ENCODE results near the gene DSP. TPM values are rescaled to one million over a fixed set of nuclear protein-coding genes. Genes with fewer than 3 reads are reported as not detected.

The DSP gene
- total and polyA plus RNA-seq, 2 of the 13 experiments (the other 11 are each of a cell fraction or from before 2014, with no cell fraction given), result 89.8 to 117 TPM

GRCh38 chr6:7529141-7529540 is 12.3 kb upstream of the DSP start (continued):
- no peak for TF ChIP-seq ZFP91 (CRISPR knock-in tag; IDR thresholded peaks at IDR 0.05; ENCODE audit: borderline replicate concordance)
- TF ChIP-seq PAX8 (CRISPR knock-in tag; IDR thresholded peaks at IDR 0.05; ENCODE audit: borderline replicate concordance), result no peak
- TF ChIP-seq NFE2L2 (IDR thresholded peaks at IDR 0.05; ENCODE audit: low read length), result no peak
- TF ChIP-seq RXRA (CRISPR knock-in tag; IDR thresholded peaks at IDR 0.05), result no peak
- no peak for TF ChIP-seq AGO2 (optimal IDR thresholded peaks at IDR 0.05; ENCODE audit: low read depth, low read length)
- TF ChIP-seq SP4 (CRISPR knock-in tag; IDR thresholded peaks at IDR 0.05), result no peak
- no peak for TF ChIP-seq PHF20 (CRISPR knock-in tag; IDR thresholded peaks at IDR 0.05)
- TF ChIP-seq ZZZ3 (CRISPR knock-in tag; IDR thresholded peaks at IDR 0.05; ENCODE audit: borderline replicate concordance), result no peak

GRCh38 chr6:7532232-7532631 is 9.2 kb upstream of the DSP start:
- intact Hi-C loops (cut with micrococcal nuclease; ENCODE audit: unreplicated experiment), result no loop called here
- ATAC-seq (no peak), FAIRE-seq (no peak), DNase-seq (ENCODE audit: low spot score) (no peak)
- Histone ChIP-seq H3K9ac (ENCODE audit: insufficient read depth, low read depth, low read length) (no peak overlapping the region), H2AFZ (ENCODE audit: low read length) (no peak overlapping the region), H3K27ac (ENCODE audit: extremely low read length, insufficient read depth, low read length) (no peak overlapping the region), H3K36me3 (replicated peaks in 1 of 2; ENCODE audit: control insufficient read depth in 1 of 2, insufficient read depth in 2 of 2, low read length in 2 of 2) (no peaks in the 10 kb centered on the region), H3K4me2 (ENCODE audit: low read depth, low read length) (no peak overlapping the region), H3K27me3 (ENCODE audit: control insufficient read depth in 1 of 2, insufficient read depth in 2 of 2, low read length in 2 of 2) (peaks cover 0 to 25% of the 10 kb centered on the region in 2 experiments; a peak in 4 of 5 replicates), H4K20me1 (ENCODE audit: insufficient read depth, low read length) (no peaks in the 10 kb centered on the region), H3K9me3 (ENCODE audit: low read length) (no peaks in the 10 kb centered on the region), H3K4me1 (ENCODE audit: insufficient read depth, low read length) (peaks cover under 1% of the 10 kb centered on the region), H3K4me3 (replicated peaks in 1 of 3; ENCODE audit: insufficient read depth in 1 of 3, low read depth in 2 of 3, low read length in 3 of 3) (no peak overlapping the region), H3K79me2 (ENCODE audit: insufficient read depth, low read length) (no peaks in the 10 kb centered on the region)
- in situ Hi-C loops (cut with HindIII; ENCODE audit: extremely low pct_ligation_motif_present, low pct_unique_long_range_greater_than_20kb), result no loop called here
- ChIA-PET CTCF (ENCODE audit: low intra/inter-chr PET ratio, low total read pairs) (no interaction called here), POLR2A (no interaction called here)
- 61% methylated on average over 6 of the region's 6 CpGs for WGBS (ENCODE audit: low lambda C conversion rate)
- no TSS peak for BruUV-seq (replicated peaks)
- TF ChIP-seq PHF8 (CRISPR knock-in tag; IDR thresholded peaks at IDR 0.05), result no peak
- no peak for TF ChIP-seq MAFG (CRISPR knock-in tag; IDR thresholded peaks at IDR 0.05)
- TF ChIP-seq, protein P1, sequence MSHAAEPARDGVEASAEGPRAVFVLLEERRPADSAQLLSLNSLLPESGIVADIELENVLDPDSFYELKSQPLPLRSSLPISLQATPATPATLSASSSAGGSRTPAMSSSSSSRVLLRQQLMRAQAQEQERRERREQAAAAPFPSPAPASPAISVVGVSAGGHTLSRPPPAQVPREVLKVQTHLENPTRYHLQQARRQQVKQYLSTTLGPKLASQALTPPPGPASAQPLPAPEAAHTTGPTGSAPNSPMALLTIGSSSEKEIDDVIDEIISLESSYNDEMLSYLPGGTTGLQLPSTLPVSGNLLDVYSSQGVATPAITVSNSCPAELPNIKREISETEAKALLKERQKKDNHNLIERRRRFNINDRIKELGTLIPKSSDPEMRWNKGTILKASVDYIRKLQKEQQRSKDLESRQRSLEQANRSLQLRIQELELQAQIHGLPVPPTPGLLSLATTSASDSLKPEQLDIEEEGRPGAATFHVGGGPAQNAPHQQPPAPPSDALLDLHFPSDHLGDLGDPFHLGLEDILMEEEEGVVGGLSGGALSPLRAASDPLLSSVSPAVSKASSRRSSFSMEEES (CRISPR knock-in tag; IDR thresholded peaks at IDR 0.05), result no peak
- no peak for TF ChIP-seq ZSCAN30 (CRISPR knock-in tag; IDR thresholded peaks at IDR 0.05)
- no peak for TF ChIP-seq MATR3 (CRISPR knock-in tag; IDR thresholded peaks at IDR 0.05)
- TF ChIP-seq WIZ (CRISPR knock-in tag; IDR thresholded peaks at IDR 0.05), result no peak
- no peak for TF ChIP-seq KLF13 (CRISPR knock-in tag; IDR thresholded peaks at IDR 0.05)
- TF ChIP-seq, protein P2, sequence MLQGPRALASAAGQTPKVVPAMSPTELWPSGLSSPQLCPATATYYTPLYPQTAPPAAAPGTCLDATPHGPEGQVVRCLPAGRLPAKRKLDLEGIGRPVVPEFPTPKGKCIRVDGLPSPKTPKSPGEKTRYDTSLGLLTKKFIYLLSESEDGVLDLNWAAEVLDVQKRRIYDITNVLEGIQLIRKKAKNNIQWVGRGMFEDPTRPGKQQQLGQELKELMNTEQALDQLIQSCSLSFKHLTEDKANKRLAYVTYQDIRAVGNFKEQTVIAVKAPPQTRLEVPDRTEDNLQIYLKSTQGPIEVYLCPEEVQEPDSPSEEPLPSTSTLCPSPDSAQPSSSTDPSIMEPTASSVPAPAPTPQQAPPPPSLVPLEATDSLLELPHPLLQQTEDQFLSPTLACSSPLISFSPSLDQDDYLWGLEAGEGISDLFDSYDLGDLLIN (CRISPR knock-in tag; IDR thresholded peaks at IDR 0.05; ENCODE audit: borderline replicate concordance), result no peak
- no peak for TF ChIP-seq CREB1 (IDR thresholded peaks at IDR 0.05)
- no peak for TF ChIP-seq CREB1 (CRISPR knock-in tag; IDR thresholded peaks at IDR 0.05)
- TF ChIP-seq, protein P3, sequence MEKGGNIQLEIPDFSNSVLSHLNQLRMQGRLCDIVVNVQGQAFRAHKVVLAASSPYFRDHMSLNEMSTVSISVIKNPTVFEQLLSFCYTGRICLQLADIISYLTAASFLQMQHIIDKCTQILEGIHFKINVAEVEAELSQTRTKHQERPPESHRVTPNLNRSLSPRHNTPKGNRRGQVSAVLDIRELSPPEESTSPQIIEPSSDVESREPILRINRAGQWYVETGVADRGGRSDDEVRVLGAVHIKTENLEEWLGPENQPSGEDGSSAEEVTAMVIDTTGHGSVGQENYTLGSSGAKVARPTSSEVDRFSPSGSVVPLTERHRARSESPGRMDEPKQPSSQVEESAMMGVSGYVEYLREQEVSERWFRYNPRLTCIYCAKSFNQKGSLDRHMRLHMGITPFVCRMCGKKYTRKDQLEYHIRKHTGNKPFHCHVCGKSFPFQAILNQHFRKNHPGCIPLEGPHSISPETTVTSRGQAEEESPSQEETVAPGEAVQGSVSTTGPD (CRISPR knock-in tag; IDR thresholded peaks at IDR 0.05), result no peak
- no peak for TF ChIP-seq ZNF207 (IDR thresholded peaks at IDR 0.05; ENCODE audit: borderline replicate concordance)
- TF ChIP-seq EZH2 (conservative IDR thresholded peaks at IDR 0.05; ENCODE audit: low read depth, low read length), result no peak
- TF ChIP-seq CC2D1A (CRISPR knock-in tag; IDR thresholded peaks at IDR 0.05), result no peak
